GM19467 (cell line): Measurements from ENCODE around the gene ASMT.
A peak's percentile ranks its signal among the peaks of the same experiment; 100 is the strongest.
"Not testable (repeated sequence)": the region's sequence is repeated elsewhere in the genome, so short reads cannot be mapped to it uniquely, and the experiment has no call there.

Experiments
- ATAC-seq: cut with Tn5 transposase; IDR thresholded peaks from one replicate; pipeline ENCODE4 v1.9.1; 2021; ENCODE audit warnings: mild to moderate bottlenecking, moderate library complexity; ENCODE audit not compliant: unreplicated experiment

ASMT gene, protein sequence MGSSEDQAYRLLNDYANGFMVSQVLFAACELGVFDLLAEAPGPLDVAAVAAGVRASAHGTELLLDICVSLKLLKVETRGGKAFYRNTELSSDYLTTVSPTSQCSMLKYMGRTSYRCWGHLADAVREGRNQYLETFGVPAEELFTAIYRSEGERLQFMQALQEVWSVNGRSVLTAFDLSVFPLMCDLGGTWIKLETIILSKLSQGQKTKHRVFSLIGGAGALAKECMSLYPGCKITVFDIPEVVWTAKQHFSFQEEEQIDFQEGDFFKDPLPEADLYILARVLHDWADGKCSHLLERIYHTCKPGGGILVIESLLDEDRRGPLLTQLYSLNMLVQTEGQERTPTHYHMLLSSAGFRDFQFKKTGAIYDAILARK

GRCh38 chrX:1614927-1615326 is at the start of gene ASMT:
ASMT (plus strand) TSS chrX:1615059; CDS start chrX:1615200, 141 bp downstream.
- no peak for ATAC-seq

DNA sequence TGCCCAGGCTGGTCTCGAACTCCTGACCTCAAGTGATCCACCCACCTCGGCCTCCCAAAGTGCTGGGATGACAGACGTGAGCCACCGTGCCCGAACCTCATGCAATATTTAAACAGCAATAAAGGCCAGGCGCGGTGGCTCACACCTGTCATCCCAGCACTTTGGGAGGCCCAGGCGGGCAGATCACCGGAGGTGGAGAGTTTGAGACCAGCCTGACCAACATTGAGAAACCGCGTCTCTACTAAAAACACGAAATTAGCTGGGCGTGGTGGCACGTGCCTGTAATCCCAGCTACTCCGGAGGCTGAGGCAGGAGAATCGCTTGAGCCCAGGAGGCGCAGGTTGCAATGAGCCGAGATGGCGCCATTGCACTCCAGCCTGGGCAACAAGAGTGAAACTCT is 40.7 kb upstream of the ASMT start:
- not testable (repeated sequence) for ATAC-seq

DNA sequence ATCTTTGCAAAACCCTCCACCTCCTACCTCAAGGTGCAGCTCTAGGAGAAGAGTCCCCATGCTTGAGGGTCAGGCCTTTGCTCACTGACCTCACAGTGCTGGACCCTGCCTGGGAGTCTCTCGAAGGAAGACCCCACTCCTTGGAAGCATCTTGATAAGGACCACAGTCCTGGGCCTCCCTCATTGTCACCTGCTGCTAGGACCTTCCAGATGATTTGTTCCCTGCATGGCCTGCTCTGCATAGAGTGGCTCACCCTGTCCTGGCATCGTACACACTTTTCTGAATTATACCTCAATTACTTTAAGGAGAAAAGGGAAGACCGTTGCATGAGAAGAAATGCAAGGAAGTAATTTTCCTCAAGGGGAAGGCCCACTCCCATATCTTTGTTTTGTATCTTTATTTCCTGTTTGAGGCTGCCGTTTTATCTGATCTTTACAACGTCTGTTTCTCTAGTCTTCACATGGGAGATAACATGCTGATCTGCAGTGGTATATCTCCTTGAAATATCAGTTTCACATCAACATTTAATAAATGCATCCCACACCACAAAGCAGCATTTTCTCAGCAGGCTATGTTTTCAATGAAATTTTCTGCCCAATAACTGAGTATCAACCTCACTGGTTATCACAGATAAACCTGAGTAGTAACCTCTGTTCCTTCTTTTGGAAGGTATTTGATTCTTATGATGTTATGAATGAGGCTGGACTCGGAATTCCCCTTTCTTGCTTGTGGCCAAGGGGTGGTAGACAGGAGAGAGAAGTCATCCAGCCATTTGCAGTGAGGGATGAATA is 38.5 kb upstream of the ASMT start:
- ATAC-seq: no peak

DNA sequence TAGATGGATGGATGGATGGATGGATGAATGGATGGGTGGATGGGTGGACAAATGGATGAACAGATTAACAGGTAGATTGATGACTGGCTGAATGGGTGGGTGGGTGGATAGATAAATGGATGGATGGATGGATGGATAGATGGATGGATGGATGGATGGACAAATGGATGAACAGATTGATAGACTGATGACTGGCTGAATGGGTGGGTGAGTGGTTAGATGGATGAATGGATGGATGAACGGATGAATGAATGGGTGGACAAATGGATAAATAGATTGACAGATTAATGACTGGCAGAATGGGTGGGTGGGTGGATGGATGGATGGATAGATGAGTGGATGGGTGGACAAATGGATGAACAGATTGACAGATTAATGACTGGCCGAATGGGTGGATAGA is 37.0 kb upstream of the ASMT start:
- ATAC-seq: no peak

GRCh38 chrX:1578511-1579173 is 36.2 kb upstream of the ASMT start:
- no peak for ATAC-seq

DNA sequence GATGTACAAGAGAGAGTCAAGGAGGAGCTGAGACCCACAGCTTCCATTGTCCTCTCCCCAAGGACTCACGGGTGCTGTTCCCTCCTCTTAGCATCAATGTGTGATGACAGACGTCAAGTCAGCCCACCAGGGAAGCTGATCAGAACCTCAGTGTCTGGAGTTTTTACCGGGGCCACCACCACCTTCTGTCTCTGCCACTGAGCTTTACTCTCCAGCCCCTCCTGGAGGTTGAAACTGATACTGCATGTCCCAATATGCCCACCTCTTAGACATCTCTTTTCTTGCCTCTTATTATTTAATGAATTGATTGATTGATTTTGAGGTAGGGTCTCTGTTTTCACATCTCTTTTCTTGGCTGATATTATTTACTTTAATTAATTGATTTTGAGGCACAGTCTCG is 33.7 kb upstream of the ASMT start:
- ATAC-seq: no peak

DNA sequence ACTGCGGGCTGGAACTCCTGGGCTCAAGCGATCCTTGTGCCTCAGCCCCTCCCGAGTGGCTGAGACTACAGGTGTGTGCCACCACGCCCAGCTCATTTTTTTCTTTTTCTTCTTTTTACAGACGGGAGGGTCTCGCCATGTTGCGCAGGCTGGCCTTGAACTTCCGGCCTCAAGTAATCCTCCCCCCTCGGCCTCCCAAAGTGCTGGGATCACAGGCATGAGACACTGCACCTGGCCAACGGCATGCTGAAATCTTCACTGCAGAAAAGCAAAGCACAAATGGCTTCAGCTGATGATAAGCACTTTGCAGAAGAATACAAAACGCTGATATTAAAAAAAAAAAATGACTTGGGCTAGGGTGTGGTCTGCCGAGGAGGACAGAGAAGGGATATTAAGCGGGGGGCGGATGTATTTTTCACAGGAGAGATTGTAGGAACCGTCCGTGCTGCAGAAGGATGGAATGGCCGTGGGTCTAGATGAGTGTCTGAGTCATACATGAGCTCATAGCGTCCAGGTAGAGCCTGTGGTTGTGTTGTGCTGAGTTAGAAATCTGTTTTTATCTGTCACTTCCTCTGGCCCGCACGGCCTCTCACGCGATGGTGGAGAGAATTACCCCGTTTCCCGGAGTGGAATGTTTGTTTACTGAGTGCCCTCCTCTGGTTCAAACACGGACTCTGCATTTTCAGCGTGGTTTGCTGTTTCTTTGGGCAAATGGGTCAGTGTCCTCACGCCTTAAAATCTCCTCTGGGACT is 32.0 kb upstream of the ASMT start:
- peak; percentile 51 for ATAC-seq

DNA sequence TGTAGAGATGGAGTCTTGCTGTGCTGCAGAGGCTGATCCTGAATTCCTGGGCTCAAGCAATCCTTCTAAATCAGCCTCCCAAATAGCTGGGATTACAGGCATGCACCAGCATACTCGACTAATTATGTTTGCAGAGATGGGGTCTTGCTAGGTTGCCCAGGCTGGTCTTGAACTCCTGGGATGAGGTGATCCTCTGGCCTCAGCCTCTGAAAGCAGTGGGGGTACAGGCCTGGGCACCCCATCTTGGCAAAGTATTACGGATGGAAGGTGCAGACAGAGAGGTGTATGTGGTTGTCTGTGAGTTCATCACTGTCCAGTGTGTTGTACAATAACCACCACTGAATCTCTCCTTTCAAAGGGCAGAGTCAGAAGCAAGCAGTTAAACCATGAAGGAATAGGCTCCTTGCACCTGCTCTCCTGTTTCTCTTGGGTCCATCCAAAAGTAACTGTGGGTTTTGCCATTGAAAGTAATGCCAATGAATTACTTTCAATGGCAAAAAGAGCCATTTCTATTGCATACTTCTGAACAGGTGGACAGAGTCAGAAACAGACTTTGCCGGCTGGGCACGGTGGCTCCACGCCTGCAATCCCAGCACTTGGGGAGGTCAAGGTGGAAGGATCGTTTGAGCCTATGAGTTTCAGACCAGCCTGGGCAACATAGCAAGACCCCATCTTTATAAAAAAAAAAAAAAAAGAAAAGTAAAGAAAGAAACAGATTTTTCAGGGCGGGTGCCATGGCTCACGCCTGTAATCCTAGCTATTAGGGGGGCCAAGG is 30.4 kb upstream of the ASMT start:
- no peak for ATAC-seq

DNA sequence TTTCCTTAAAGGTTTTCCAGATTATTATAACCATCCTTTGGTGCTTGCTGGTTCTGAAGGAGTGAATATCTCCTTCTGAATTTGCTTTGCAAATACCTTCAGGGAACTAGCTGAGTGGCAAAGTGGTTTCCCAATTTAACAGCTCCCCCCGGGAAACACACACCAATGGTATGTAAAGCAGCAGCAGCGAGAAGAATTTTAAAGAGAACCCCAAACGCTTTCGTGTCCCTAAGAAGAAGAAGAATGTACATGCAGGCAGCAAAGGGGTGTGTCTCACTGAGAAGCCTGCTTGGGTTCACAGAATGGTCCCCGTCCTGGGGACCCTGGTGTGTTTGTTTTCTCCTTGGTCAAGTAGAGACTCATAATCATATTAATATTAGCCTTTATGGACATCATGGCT is 27.7 kb upstream of the ASMT start:
- ATAC-seq: no peak

DNA sequence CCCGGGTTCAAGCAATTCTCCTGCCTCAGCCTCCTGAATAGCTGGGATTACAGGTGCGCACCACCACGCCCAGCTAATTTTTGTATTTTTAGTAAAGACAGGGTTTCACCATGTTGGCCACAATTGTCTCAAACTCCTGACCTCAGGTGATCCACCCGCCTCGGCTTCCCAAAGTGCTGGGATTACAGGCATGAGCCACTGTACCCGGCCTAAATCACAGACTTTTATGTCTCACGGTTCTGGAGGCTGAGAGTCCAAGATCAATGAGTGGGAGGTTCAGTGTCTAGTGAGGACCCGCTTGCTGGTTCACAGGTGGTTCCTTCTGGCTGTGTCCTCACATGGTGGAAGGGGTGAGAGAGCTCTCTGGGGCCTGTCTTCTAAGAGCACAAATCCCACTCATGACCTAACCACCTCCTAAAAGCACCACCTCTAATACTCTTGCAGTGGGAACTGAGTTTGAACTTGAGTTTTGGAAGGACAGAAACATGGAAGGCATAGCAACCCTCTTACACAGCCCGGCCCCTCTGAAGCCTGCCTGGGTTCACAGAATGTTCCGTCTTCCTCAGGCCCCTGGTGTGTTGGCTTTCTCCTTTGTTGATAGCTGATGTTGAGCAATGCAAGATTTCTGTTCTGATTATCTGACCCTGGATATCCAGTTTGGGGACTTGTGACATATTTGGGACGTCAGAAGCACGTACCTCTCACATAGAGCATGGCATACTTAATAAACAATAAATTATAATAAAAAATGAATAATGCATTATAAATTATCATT is 25.3 kb upstream of the ASMT start:
- no peak for ATAC-seq

DNA sequence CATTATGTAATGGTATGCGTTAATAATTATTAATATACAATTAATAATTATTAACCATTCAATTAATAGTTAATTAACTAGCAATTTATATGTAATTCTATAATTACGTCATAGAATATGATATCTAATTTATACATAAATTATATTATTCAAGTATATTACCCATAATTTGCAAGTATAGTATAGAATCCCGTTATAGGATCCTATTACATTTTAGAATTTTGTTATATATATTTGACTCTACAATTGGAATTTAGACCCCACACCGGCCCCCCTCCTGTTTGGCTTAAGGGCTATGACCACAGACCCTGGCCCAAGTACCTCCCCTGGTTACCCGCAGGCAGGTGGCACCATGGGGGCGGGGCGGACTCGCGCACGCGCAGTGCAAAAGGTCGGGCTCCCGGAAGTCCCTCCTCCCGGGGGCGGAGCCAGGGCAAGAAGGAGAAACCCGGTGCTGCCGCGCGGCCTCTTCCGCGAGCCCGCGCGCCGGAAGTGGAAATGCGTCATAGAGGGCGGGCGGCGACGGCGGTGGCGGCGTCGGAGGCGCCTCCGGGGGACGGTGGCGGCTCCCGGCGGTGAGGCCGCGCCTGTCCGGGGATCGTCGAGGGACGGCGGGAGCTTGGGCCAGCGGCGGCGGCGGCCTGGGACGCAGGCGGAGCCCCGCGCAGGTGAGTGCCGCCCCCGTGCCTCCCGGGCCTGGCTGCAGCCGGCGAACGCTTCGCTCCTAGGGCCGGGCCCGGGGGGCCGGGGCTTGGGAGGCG is 23.6 kb upstream of the ASMT start, which contains the start of gene AKAP17A:
Gene AKAP17A (plus strand): TSS at position 503 of the 761 bp plus-strand sequence. CDS start 1,859 bp downstream, outside the sequence.
- ATAC-seq: peak; percentile 85

DNA sequence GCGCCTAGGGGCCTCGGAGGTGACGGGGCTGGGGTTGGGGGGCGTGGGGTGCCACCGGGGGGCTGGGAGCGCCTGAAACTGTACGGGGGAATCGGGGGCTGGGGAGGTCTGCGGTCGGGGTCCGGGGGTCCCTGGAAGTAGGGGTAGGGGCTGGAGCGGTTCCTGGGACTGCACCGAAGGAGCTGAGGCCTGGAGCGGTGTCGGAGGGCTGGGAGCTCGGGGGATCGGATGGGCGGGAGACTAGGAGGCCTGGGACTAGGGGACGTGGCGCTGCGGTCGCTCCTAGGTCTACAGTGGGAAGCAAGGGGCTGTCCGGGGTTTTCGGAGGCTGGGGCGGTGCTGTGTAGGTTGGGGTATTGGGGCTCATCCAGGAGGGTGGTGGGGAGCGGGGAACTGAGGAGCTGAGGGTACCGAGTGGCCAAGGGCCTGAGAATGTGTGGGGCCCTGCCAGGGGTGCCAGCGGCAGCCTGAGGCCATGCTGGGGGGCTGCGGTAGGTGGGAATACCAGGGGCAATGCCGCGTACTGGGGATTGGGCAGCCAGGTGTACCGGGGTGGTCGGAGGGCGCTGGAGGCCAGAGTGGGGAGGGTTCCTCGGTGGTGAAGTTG is 22.9 kb upstream of the ASMT start:
- ATAC-seq: peak; percentile 6

GRCh38 chrX:1592470-1593142 is 22.3 kb upstream of the ASMT start:
- peak; percentile 42 for ATAC-seq

DNA sequence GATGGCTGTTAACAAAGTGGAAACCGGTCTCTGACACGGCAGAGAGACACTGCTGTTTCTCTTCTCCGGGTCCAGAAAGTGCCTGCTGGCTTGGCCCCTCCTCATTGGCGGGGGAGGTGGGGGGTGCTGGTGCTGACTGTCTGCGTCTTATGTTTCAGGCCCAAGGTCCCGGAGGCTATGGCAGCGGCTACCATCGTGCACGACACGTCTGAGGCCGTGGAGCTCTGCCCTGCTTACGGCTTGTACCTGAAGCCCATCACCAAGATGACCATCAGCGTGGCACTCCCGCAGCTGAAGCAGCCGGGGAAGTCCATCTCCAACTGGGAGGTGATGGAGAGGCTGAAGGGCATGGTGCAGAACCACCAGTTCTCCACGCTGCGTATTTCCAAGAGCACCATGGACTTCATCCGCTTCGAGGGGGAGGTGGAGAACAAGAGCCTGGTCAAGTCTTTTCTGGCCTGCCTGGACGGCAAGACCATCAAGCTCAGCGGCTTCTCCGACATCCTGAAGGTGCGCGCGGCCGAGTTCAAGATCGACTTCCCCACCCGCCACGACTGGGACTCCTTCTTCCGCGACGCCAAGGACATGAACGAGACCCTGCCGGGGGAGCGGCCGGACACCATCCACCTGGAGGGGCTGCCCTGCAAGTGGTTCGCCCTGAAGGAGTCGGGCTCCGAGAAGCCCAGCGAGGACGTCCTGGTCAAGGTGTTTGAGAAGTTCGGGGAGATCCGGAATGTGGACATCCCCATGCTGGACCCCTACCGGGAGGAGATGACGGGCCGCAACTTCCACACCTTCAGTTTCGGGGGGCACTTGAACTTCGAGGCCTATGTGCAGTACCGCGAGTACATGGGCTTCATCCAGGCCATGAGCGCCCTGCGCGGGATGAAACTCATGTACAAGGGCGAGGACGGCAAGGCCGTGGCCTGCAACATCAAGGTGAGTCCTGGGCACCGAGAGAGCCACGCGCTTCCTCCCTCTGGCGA is 21.3 kb upstream of the ASMT start:
- no peak for ATAC-seq

DNA sequence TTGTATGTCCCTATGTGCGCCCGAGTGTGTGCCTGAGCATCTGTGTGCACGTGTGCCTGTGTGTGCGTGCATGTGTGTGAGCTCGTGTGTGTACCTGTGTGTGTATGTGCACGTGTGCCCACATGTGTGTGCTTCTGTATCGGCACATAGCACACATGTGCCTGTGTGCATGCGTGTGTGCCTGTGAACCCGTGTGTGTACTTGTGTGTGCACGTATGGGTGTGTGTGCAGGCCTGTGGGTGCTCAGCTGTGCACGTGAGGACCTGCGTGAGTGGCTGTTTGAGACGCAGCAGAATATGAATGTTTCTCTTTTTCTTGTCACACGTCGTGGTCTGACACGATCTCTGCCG is 19.2 kb upstream of the ASMT start:
- no peak for ATAC-seq

GRCh38 chrX:1596676-1597344 is 18.0 kb upstream of the ASMT start:
- ATAC-seq: no peak
